ENCODE data around the gene PDX1. TPM values are rescaled to one million over a fixed set of nuclear protein-coding genes. Genes with fewer than 3 reads are reported as not detected.

The PDX1 gene
- total RNA-seq, 4 donors from 2014 or later: not detected

- Histone ChIP-seq H3K9me3 (no peaks in the 10 kb centered on the region), H3K27ac (no peak overlapping the region), H3K4me3 (replicated peaks in 1 of 3) (no peak overlapping the region), H3K36me3 (no peaks in the 10 kb centered on the region), H3K4me1 (no peaks in the 10 kb centered on the region), H3K27me3 (no peaks in the 10 kb centered on the region)
- no peak for TF ChIP-seq POLR2A (IDR thresholded peaks at IDR 0.05)
- no peak for TF ChIP-seq CTCF (IDR thresholded peaks at IDR 0.05)
- 91 to 93% methylated on average over 6 of the region's 6 CpGs for WGBS, 2 donors
- no peak for DNase-seq
- intact Hi-C loops (cut with DNase I): no loop called here
These were observed 12.5 kb upstream of the PDX1 start for GRCh38 chr13:27907121-27907787.

- Histone ChIP-seq H3K4me1 (no peaks in the 10 kb centered on the region), H3K27ac (no peak overlapping the region), H3K27me3 (no peaks in the 10 kb centered on the region), H3K36me3 (no peaks in the 10 kb centered on the region), H3K4me3 (replicated peaks in 1 of 3) (no peak overlapping the region), H3K9me3 (no peaks in the 10 kb centered on the region)
- WGBS, 2 donors: 47 to 52% methylated on average over 4 of the region's 4 CpGs
- no peak for DNase-seq
- intact Hi-C loops (cut with DNase I): no loop called here
- TF ChIP-seq POLR2A (IDR thresholded peaks at IDR 0.05) (no peak), CTCF (IDR thresholded peaks at IDR 0.05) (no peak)
These were observed 10.4 kb upstream of the PDX1 start for GRCh38 chr13:27909378-27909777.

- Histone ChIP-seq H3K27me3 (peaks cover 6% of the 10 kb centered on the region), H3K36me3 (no peaks in the 10 kb centered on the region), H3K9me3 (no peaks in the 10 kb centered on the region), H3K27ac (no peak overlapping the region), H3K4me1 (no peaks in the 10 kb centered on the region), H3K4me3 (replicated peaks in 1 of 3) (no peak overlapping the region)
- intact Hi-C loops (cut with DNase I): no loop called here
- WGBS, 2 donors: 30 to 38% methylated on average over 2 of the region's 2 CpGs
- TF ChIP-seq POLR2A (IDR thresholded peaks at IDR 0.05) (no peak), CTCF (IDR thresholded peaks at IDR 0.05) (no peak)
- DNase-seq: no peak
These were observed 8.3 kb upstream of the PDX1 start for GRCh38 chr13:27911521-27911920.

- 84 to 88% methylated on average over 1 of the region's 1 CpG for WGBS, 2 donors
- Histone ChIP-seq H3K36me3 (no peaks in the 10 kb centered on the region), H3K27me3 (peaks cover 20% of the 10 kb centered on the region), H3K4me1 (peaks cover 9 to 10% of the 10 kb centered on the region in 2 donors), H3K9me3 (no peaks in the 10 kb centered on the region), H3K4me3 (replicated peaks in 1 of 3) (no peak overlapping the region), H3K27ac (no peak overlapping the region)
- intact Hi-C loops (cut with DNase I): no loop called here
- TF ChIP-seq CTCF (IDR thresholded peaks at IDR 0.05) (no peak), POLR2A (IDR thresholded peaks at IDR 0.05) (no peak)
- no peak for DNase-seq
These were observed 6.6 kb upstream of the PDX1 start for GRCh38 chr13:27913160-27913559.

GRCh38 chr13:27915301-27916207, 4.2 kb upstream of the PDX1 start:
- peaks cover 19 to 20% of the 10 kb centered on the region in 2 donors for H3K4me1 ChIP-seq
- intact Hi-C loops (cut with DNase I): no loop called here
- no peak overlapping the region for H3K27ac ChIP-seq
- TF ChIP-seq POLR2A (IDR thresholded peaks at IDR 0.05) (no peak), CTCF (IDR thresholded peaks at IDR 0.05) (no peak)
- no peak for DNase-seq
- no peaks in the 10 kb centered on the region for H3K36me3 ChIP-seq
- peaks cover 42% of the 10 kb centered on the region for H3K27me3 ChIP-seq
- no peaks in the 10 kb centered on the region for H3K9me3 ChIP-seq
- H3K4me3 ChIP-seq (replicated peaks in 1 of 3): no peak overlapping the region
- 46 to 54% methylated on average over 10 of the region's 10 CpGs for WGBS, 2 donors
